GM12875 (cell line): ENCODE results near the gene MED27.

ENCODE experiments used
- H3K4me3 ChIP-seq: one replicate; pipeline ENCODE4 v1.5.1; 2011; ENCODE audit warnings: low read depth, low read length, control low read depth
- CTCF ChIP-seq: IDR thresholded peaks from 2 replicates; pipeline ENCODE4 v1.5.1; 2011; ENCODE audit warnings: low read depth, mild to moderate bottlenecking, control low read depth, inconsistent platforms, low read length, moderate library complexity, borderline replicate concordance; ENCODE audit not compliant: insufficient read depth

The MED27 gene

GRCh38 chr9:132027752-132028663, 51.7 kb downstream of the MED27 start:
- no peak overlapping the region for H3K4me3 ChIP-seq
- TF ChIP-seq CTCF, result no peak

- H3K4me3 ChIP-seq, result no peak overlapping the region
- TF ChIP-seq CTCF, result no peak
Measured at GRCh38 chr9:132026932-132027585, 52.6 kb downstream of the MED27 start.

- H3K4me3 ChIP-seq, result no peak overlapping the region
- TF ChIP-seq CTCF, result no peak
Measured at GRCh38 chr9:132025766-132026165, 53.9 kb downstream of the MED27 start.

GRCh38 chr9:132024589-132024988, 55.1 kb downstream of the MED27 start:
- TF ChIP-seq CTCF, result no peak
- H3K4me3 ChIP-seq, result no peak overlapping the region

GRCh38 chr9:132023419-132024180, 56.1 kb downstream of the MED27 start:
- no peak for TF ChIP-seq CTCF
- H3K4me3 ChIP-seq, result no peak overlapping the region

GRCh38 chr9:132020820-132021510, 58.7 kb downstream of the MED27 start:
- TF ChIP-seq CTCF, result no peak
- H3K4me3 ChIP-seq, result no peak overlapping the region
